H1 (cell line): ENCODE results near the gene TPRG1L. TPM values are rescaled to one million over a fixed set of nuclear protein-coding genes. Genes with fewer than 3 reads are reported as not detected.

Experiments
- CTCF ChIA-PET: fragments of 300-600 bp; sonication (Branson Sonifier 250); formaldehyde crosslinking; loops from one replicate; lab custom pipeline; 2021; ENCODE audit not compliant: partially characterized antibody; lab: Charles Lee
- POLR2A ChIA-PET: fragments of 300-600 bp; sonication (Branson Sonifier 250); formaldehyde crosslinking; loops from one replicate; lab custom pipeline; 2021; ENCODE audit warnings: inconsistent platforms; ENCODE audit not compliant: partially characterized antibody; lab: Charles Lee
- DNase-seq, 2 experiments: peaks; one replicate each; pipeline versions ENCODE4 v3.0.0 to v3.0.0-alpha.2; 2010 to 2022; ENCODE audit warnings: low spot score in 2 of 2, low read depth in 1 of 2, mixed read lengths in 1 of 2
- FAIRE-seq: peaks from 2 replicates; lab custom pipeline; 2011; peaks lifted over from hg19 to GRCh38; lab: Jason Lieb, UNC
- H2AFZ ChIP-seq: 2 replicates; pipeline ENCODE4 v1.8.1; 2012; ENCODE audit warnings: low read length, inconsistent platforms
- H2AK5ac ChIP-seq: 2 replicates; pipeline ENCODE4 v1.6.1; 2013; ENCODE audit warnings: low read depth, low read length
- H2BK120ac ChIP-seq: replicated peaks from 2 replicates; pipeline ENCODE3; 2013; ENCODE audit warnings: low read depth, low read length, inconsistent platforms
- H2BK12ac ChIP-seq: 2 replicates; pipeline ENCODE4 v1.6.1; 2013; ENCODE audit warnings: low read depth, low read length
- H2BK15ac ChIP-seq: 2 replicates; pipeline ENCODE4 v1.6.1; 2013; ENCODE audit warnings: low read length
- H2BK20ac ChIP-seq: 2 replicates; pipeline ENCODE4 v1.6.1; 2013; ENCODE audit warnings: low read length
- H2BK5ac ChIP-seq: 2 replicates; pipeline ENCODE4 v1.6.1; 2013; ENCODE audit warnings: low read depth, low read length
- H3K14ac ChIP-seq: 2 replicates; pipeline ENCODE4 v1.6.1; 2013; ENCODE audit warnings: inconsistent platforms; ENCODE audit not compliant: insufficient read length
- H3K18ac ChIP-seq: 2 replicates; pipeline ENCODE4 v1.6.1; 2013; ENCODE audit warnings: low read length; ENCODE audit errors: extremely low read depth
- H3K23ac ChIP-seq: 2 replicates; pipeline ENCODE4 v1.6.1; 2013; ENCODE audit warnings: inconsistent platforms; ENCODE audit not compliant: insufficient read length
- H3K23me2 ChIP-seq: 2 replicates; pipeline ENCODE4 v1.6.1; 2013; ENCODE audit warnings: low read depth, low read length
- H3K27ac ChIP-seq: 2 replicates; pipeline ENCODE4 v1.6.1; 2011; ENCODE audit warnings: low read depth, low read length, inconsistent platforms
- H3K27me3 ChIP-seq, 4 experiments: replicated peaks in 1 of 4; 1 replicate in 1 of 4; 2 replicates in 3 of 4; pipeline versions ENCODE4 v1.6.1 to v1.8.1; 2011 to 2013; ENCODE audit warnings: low read length in 3 of 4, mild to moderate bottlenecking in 3 of 4, inconsistent platforms in 2 of 4, mixed read lengths in 2 of 4, moderate library complexity in 1 of 4; ENCODE audit not compliant: control insufficient read depth in 3 of 4, insufficient read depth in 3 of 4; ENCODE audit errors: extremely low read depth in 1 of 4
- H3K36me3 ChIP-seq, 4 experiments: 2 replicates each; pipeline versions ENCODE4 v1.6.1 to v1.8.1; 2011 to 2013; ENCODE audit warnings: mild to moderate bottlenecking in 4 of 4, low read length in 3 of 4, moderate library complexity in 2 of 4, control low read depth in 1 of 4, inconsistent platforms in 1 of 4; ENCODE audit not compliant: insufficient read depth in 4 of 4, control insufficient read depth in 2 of 4
- H3K4ac ChIP-seq: replicated peaks from 2 replicates; pipeline ENCODE3; 2013; ENCODE audit warnings: low read length, low read depth, mixed read lengths, inconsistent platforms; ENCODE audit not compliant: insufficient read length
- H3K4me1 ChIP-seq, 4 experiments: replicated peaks in 1 of 4; 1 replicate in 1 of 4; 2 replicates in 3 of 4; pipeline versions ENCODE4 v1.6.1 to v1.8.1; 2011 to 2013; ENCODE audit warnings: low read length in 3 of 4, inconsistent platforms in 2 of 4, mixed read lengths in 1 of 4; ENCODE audit not compliant: insufficient read depth in 4 of 4, control insufficient read depth in 3 of 4
- H3K4me2 ChIP-seq, 2 experiments: 2 replicates each; pipeline versions ENCODE4 v1.6.1 to v1.8.1; 2011 to 2013; ENCODE audit warnings: low read depth in 2 of 2, low read length in 2 of 2, control low read depth in 1 of 2, inconsistent platforms in 1 of 2, mild to moderate bottlenecking in 1 of 2; ENCODE audit not compliant: insufficient read depth in 1 of 2
- H3K4me3 ChIP-seq, 4 experiments: fragments of 200-600, 300-600 bp in 1 of 4; sonication (generic), shearing (Covaris generic), sonication (Bioruptor Twin) in 1 of 4; 2 replicates each; pipeline versions ENCODE4 v1.5.1 to v1.8.1; 2011 to 2016; ENCODE audit warnings: low read length in 4 of 4, low read depth in 3 of 4, control low read depth in 2 of 4, inconsistent platforms in 2 of 4, mild to moderate bottlenecking in 2 of 4, mixed read lengths in 1 of 4, moderate library complexity in 1 of 4; ENCODE audit not compliant: insufficient read depth in 2 of 4; ENCODE audit errors: extremely low read depth in 1 of 4
- H3K56ac ChIP-seq: replicated peaks from 2 replicates; pipeline ENCODE3; 2013; ENCODE audit warnings: low read depth, mild to moderate bottlenecking, mixed read lengths, low read length, inconsistent platforms; ENCODE audit not compliant: insufficient read length
- H3K79me1 ChIP-seq: 2 replicates; pipeline ENCODE4 v1.6.1; 2013; ENCODE audit warnings: low read depth, low read length, control low read depth
- H3K79me2 ChIP-seq, 2 experiments: 2 replicates each; pipeline versions ENCODE4 v1.6.1 to v1.8.1; 2012 to 2013; ENCODE audit warnings: low read length in 2 of 2, mild to moderate bottlenecking in 2 of 2, inconsistent platforms in 1 of 2; ENCODE audit not compliant: insufficient read depth in 2 of 2, control insufficient read depth in 1 of 2
- H3K9ac ChIP-seq, 4 experiments: replicated peaks in 1 of 4; 1 replicate in 1 of 4; 2 replicates in 3 of 4; pipeline versions ENCODE4 v1.6.1 to v1.8.1; 2011 to 2013; ENCODE audit warnings: low read depth in 3 of 4, low read length in 3 of 4, control low read depth in 2 of 4, mild to moderate bottlenecking in 2 of 4, moderate library complexity in 2 of 4, inconsistent platforms in 1 of 4; ENCODE audit errors: extremely low read depth in 1 of 4
- H3K9me3 ChIP-seq, 2 experiments: 2 replicates each; pipeline versions ENCODE4 v1.6.1 to v1.8.1; 2012 to 2013; ENCODE audit warnings: mild to moderate bottlenecking in 2 of 2, moderate library complexity in 2 of 2, control low read depth in 1 of 2, inconsistent platforms in 1 of 2, low read depth in 1 of 2, low read length in 1 of 2, mixed read lengths in 1 of 2; ENCODE audit not compliant: insufficient read depth in 2 of 2
- H4K20me1 ChIP-seq, 2 experiments: replicated peaks in 1 of 2; 2 replicates each; pipeline versions ENCODE3 to v1.8.1; 2011 to 2013; ENCODE audit warnings: inconsistent platforms in 2 of 2, low read length in 2 of 2, mild to moderate bottlenecking in 1 of 2; ENCODE audit not compliant: insufficient read depth in 2 of 2, control insufficient read depth in 1 of 2
- H4K5ac ChIP-seq: 2 replicates; pipeline ENCODE4 v1.6.1; 2013; ENCODE audit warnings: low read length, low read depth, mixed read lengths, inconsistent platforms; ENCODE audit not compliant: insufficient read length
- H4K8ac ChIP-seq: 2 replicates; pipeline ENCODE4 v1.8.0; 2013; ENCODE audit warnings: mild to moderate bottlenecking, moderate library complexity, low read length, inconsistent platforms; ENCODE audit not compliant: insufficient read depth; ENCODE audit errors: extremely low read depth
- H4K91ac ChIP-seq: replicated peaks from 2 replicates; pipeline ENCODE3; 2013; ENCODE audit warnings: low read length, mixed read lengths, inconsistent platforms; ENCODE audit not compliant: insufficient read length
- CREB1 ChIP-seq: IDR thresholded peaks from 2 replicates; pipeline ENCODE4 v1.6.1; 2012; ENCODE audit warnings: inconsistent platforms
- MAFK ChIP-seq: IDR thresholded peaks from 2 replicates; pipeline ENCODE4 v1.6.1; 2012; ENCODE audit warnings: low read depth, mild to moderate bottlenecking, improper control_type of control experiment, low read length
- POLR2AphosphoS5 ChIP-seq: IDR thresholded peaks from 2 replicates; pipeline ENCODE4 v1.6.1; 2011; ENCODE audit warnings: low read depth, low read length
- SRF ChIP-seq: IDR thresholded peaks from 2 replicates; pipeline ENCODE4 v1.6.1; 2011; ENCODE audit warnings: mild to moderate bottlenecking, low read depth, low read length, moderate library complexity
- TBP ChIP-seq: IDR thresholded peaks from 2 replicates; pipeline ENCODE4 v1.6.1; 2011; ENCODE audit warnings: low read depth, low read length, improper control_type of control experiment
- WGBS, 2 experiments: shearing (Covaris generic) in 1 of 2; methylation state at CpG; one replicate each; pipeline versions ENCODE4 v1.1.6 to v1.1.7; 2013 to 2015; ENCODE audit warnings: low lambda C conversion rate in 2 of 2, mixed read lengths in 2 of 2, inconsistent platforms in 1 of 2, low coverage in 1 of 2, missing lambda C conversion rate in 1 of 2; ENCODE audit not compliant: insufficient replicate concordance in 2 of 2, insufficient coverage in 1 of 2, insufficient read length in 1 of 2; ENCODE audit errors: extremely low coverage in 1 of 2, missing lambda C conversion rate in 1 of 2; 5-methylcytosine and 5-hydroxymethylcytosine counted together
- polyA plus RNA-seq, 7 experiments: library from polyadenylated mRNA; depleted of rRNA in 3 of 7; stranded (reverse) in 5 of 7; unstranded in 2 of 7; fragments of >200 nt in 5 of 7; fragments of 200-250 nt in 2 of 7; gene quantifications; 1 replicate in 5 of 7; 2 replicates in 1 of 7; 4 replicates in 1 of 7; pipeline versions ENCODE4 v1.2.1 to v1.2.3, GENCODE V29; 2011 to 2013; ENCODE audit warnings: missing spikeins in 2 of 7, mixed read lengths in 2 of 7
- total RNA-seq: library from RNA; stranded (reverse); fragmentation: NEBNext Ultra II Directional; extraction: Animal tissue kit (Norgen Biotek cat#: 25700); gene quantifications from 2 replicates; pipeline ENCODE4 v1.2.1, GENCODE V29; 2021

Gene TPRG1L
- total and polyA plus RNA-seq, 2 of the 8 experiments (the other 6 are each of a cell fraction or from before 2014, with no cell fraction given), result 21.7 to 22.3 TPM

GRCh38 chr1:3645666-3646355 lies 21.0 kb downstream of the TPRG1L start:
- Histone ChIP-seq H3K79me1 (peaks cover 9% of the 10 kb centered on the region), H4K8ac (no peak overlapping the region), H3K36me3 (peaks cover 0 to 17% (median 14%) of the 10 kb centered on the region in 4 experiments; a peak in 4 of 8 replicates), H4K20me1 (peaks cover 0 to 8% of the 10 kb centered on the region in 2 experiments), H2AK5ac (no peak overlapping the region), H3K23me2 (peaks cover 5% of the 10 kb centered on the region; the same call in 1 of the 2 replicates), H2AFZ (no peak overlapping the region), H2BK12ac (no peak overlapping the region), H2BK15ac (no peak overlapping the region), H4K5ac (no peak overlapping the region), H2BK120ac (no peak overlapping the region), H3K4ac (no peak overlapping the region), H3K56ac (no peak overlapping the region), H3K18ac (no peak overlapping the region), H3K4me1 (peaks cover 0 to 11% (median 1%) of the 10 kb centered on the region in 4 experiments; a peak in 4 of 7 replicates), H3K4me2 (no peak overlapping the region), H2BK20ac (no peak overlapping the region), H3K23ac (no peak overlapping the region), H2BK5ac (no peak overlapping the region), H3K9me3 (no peaks in the 10 kb centered on the region), H3K14ac (no peak overlapping the region), H3K79me2 (peaks cover 0 to 9% of the 10 kb centered on the region in 2 experiments; a peak in 1 of 4 replicates), H4K91ac (no peak overlapping the region), H3K9ac (no peak overlapping the region), H3K4me3 (no peak overlapping the region), H3K27ac (no peak overlapping the region), H3K27me3 (peaks cover 5 to 10% (median 8%) of the 10 kb centered on the region in 4 experiments)
- CTCF ChIA-PET, result interaction anchor here (1.4 kb wide), 1 partner anchor 10 kb away, joined by 3 read pairs; no protein-coding TSS in a partner anchor
- no peak for FAIRE-seq
- WGBS, 2 experiments, result 93% methylated on average over 27 of the region's 27 CpGs; no CpG with 5 or more reads in 1 of the 2 experiments
- no peak for DNase-seq
- POLR2A ChIA-PET, result interaction anchor here (1.1 kb wide), 1 partner anchor 47 kb away, joined by 3 read pairs; no protein-coding TSS in a partner anchor
- TF ChIP-seq SRF (no peak), MAFK (no peak), POLR2AphosphoS5 (no peak), TBP (no peak), CREB1 (no peak)
